Measurements from ENCODE around the gene HOXA13.
A peak's percentile ranks its signal among the peaks of the same experiment; 100 is the strongest.

The HOXA13 gene

GRCh38 chr7:27187475-27188385 is 12.2 kb downstream of the HOXA13 start:
- no peak overlapping the region for H3K27ac ChIP-seq (ENCODE audit: low read length)
- peaks cover 0 to 50% of the 10 kb centered on the region in 2 donors for H3K4me1 ChIP-seq (ENCODE audit: control insufficient read depth in 1 of 2, insufficient read depth in 2 of 2, low read length in 2 of 2)
- no peak overlapping the region for H3K4me3 ChIP-seq (ENCODE audit: low read depth in 1 of 2, low read length in 2 of 2)
- H3K36me3 ChIP-seq (ENCODE audit: control insufficient read depth in 1 of 2, insufficient read depth in 2 of 2, low read length in 2 of 2), result no peaks in the 10 kb centered on the region
- peaks cover 93% of the 10 kb centered on the region for H3K27me3 ChIP-seq (ENCODE audit: low read depth, low read length)
- H3K9me3 ChIP-seq (ENCODE audit: control insufficient read depth in 1 of 2, low read length in 2 of 2), result peaks cover 0 to 8% of the 10 kb centered on the region in 2 donors

- no peaks in the 10 kb centered on the region for H3K36me3 ChIP-seq (ENCODE audit: control insufficient read depth in 1 of 2, insufficient read depth in 2 of 2, low read length in 2 of 2)
- H3K27me3 ChIP-seq (ENCODE audit: low read depth, low read length), result peaks cover 97% of the 10 kb centered on the region
- no peak overlapping the region for H3K27ac ChIP-seq (ENCODE audit: low read length)
- peaks cover 0 to 44% of the 10 kb centered on the region in 2 donors for H3K4me1 ChIP-seq (ENCODE audit: control insufficient read depth in 1 of 2, insufficient read depth in 2 of 2, low read length in 2 of 2)
- no peak overlapping the region for H3K4me3 ChIP-seq (ENCODE audit: low read depth in 1 of 2, low read length in 2 of 2)
- peaks cover 0 to 8% of the 10 kb centered on the region in 2 donors for H3K9me3 ChIP-seq (ENCODE audit: control insufficient read depth in 1 of 2, low read length in 2 of 2)
Observed at GRCh38 chr7:27186668-27187474, 13.0 kb downstream of the HOXA13 start.

- H3K4me3 ChIP-seq (ENCODE audit: low read depth in 1 of 2, low read length in 2 of 2), result no peak overlapping the region
- H3K27ac ChIP-seq (ENCODE audit: low read length), result no peak overlapping the region
- peaks cover 0 to 43% of the 10 kb centered on the region in 2 donors for H3K4me1 ChIP-seq (ENCODE audit: control insufficient read depth in 1 of 2, insufficient read depth in 2 of 2, low read length in 2 of 2)
Observed at GRCh38 chr7:27185854-27186667, 13.8 kb downstream of the HOXA13 start.

GRCh38 chr7:27185013-27185853 is 14.7 kb downstream of the HOXA13 start, which contains the start of gene HOXA11:
HOXA11 (minus strand) TSS chr7:27185232; CDS start chr7:27185144, 88 bp downstream.
- peaks cover 0 to 8% of the 10 kb centered on the region in 2 donors for H3K9me3 ChIP-seq (ENCODE audit: control insufficient read depth in 1 of 2, low read length in 2 of 2)
- no peak within 1 kb of the TSS for H3K27ac ChIP-seq (ENCODE audit: low read length)
- H3K4me3 ChIP-seq (ENCODE audit: low read depth in 1 of 2, low read length in 2 of 2), result peak within 1 kb of the TSS in 1 of 2 donors; percentile 33
- H3K4me1 ChIP-seq (ENCODE audit: control insufficient read depth in 1 of 2, insufficient read depth in 2 of 2, low read length in 2 of 2), result peaks cover 0 to 43% of the 10 kb centered on the region in 2 donors
- H3K27me3 ChIP-seq (ENCODE audit: low read depth, low read length), result peaks cover 94% of the 10 kb centered on the region
- no peaks in the 10 kb centered on the region for H3K36me3 ChIP-seq (ENCODE audit: control insufficient read depth in 1 of 2, insufficient read depth in 2 of 2, low read length in 2 of 2)

More at GRCh38 chr7:27185854-27186667, 13.8 kb downstream of the HOXA13 start:
- H3K36me3 ChIP-seq (ENCODE audit: control insufficient read depth in 1 of 2, insufficient read depth in 2 of 2, low read length in 2 of 2), result no peaks in the 10 kb centered on the region
- H3K9me3 ChIP-seq (ENCODE audit: control insufficient read depth in 1 of 2, low read length in 2 of 2), result peaks cover 0 to 8% of the 10 kb centered on the region in 2 donors
- H3K27me3 ChIP-seq (ENCODE audit: low read depth, low read length), result peaks cover 94% of the 10 kb centered on the region

GRCh38 chr7:27184337-27185012 is 15.4 kb downstream of the HOXA13 start:
- peaks cover 93% of the 10 kb centered on the region for H3K27me3 ChIP-seq (ENCODE audit: low read depth, low read length)
- H3K27ac ChIP-seq (ENCODE audit: low read length), result no peak overlapping the region
- peaks cover 2 to 49% of the 10 kb centered on the region in 2 donors for H3K4me1 ChIP-seq (ENCODE audit: control insufficient read depth in 1 of 2, insufficient read depth in 2 of 2, low read length in 2 of 2)
- peak overlapping the region in 1 of 2 donors; percentile 33 for H3K4me3 ChIP-seq (ENCODE audit: low read depth in 1 of 2, low read length in 2 of 2)
- H3K36me3 ChIP-seq (ENCODE audit: control insufficient read depth in 1 of 2, insufficient read depth in 2 of 2, low read length in 2 of 2), result no peaks in the 10 kb centered on the region
- peaks cover 0 to 8% of the 10 kb centered on the region in 2 donors for H3K9me3 ChIP-seq (ENCODE audit: control insufficient read depth in 1 of 2, low read length in 2 of 2)

GRCh38 chr7:27183682-27184336 is 16.1 kb downstream of the HOXA13 start:
- Histone ChIP-seq H3K27me3 (ENCODE audit: low read depth, low read length) (peaks cover 93% of the 10 kb centered on the region), H3K36me3 (ENCODE audit: control insufficient read depth in 1 of 2, insufficient read depth in 2 of 2, low read length in 2 of 2) (no peaks in the 10 kb centered on the region), H3K4me1 (ENCODE audit: control insufficient read depth in 1 of 2, insufficient read depth in 2 of 2, low read length in 2 of 2) (peaks cover 4 to 49% of the 10 kb centered on the region in 2 donors), H3K27ac (ENCODE audit: low read length) (no peak overlapping the region), H3K4me3 (ENCODE audit: low read depth in 1 of 2, low read length in 2 of 2) (peak overlapping the region in 1 of 2 donors; percentile 33), H3K9me3 (ENCODE audit: control insufficient read depth in 1 of 2, low read length in 2 of 2) (peaks cover 0 to 8% of the 10 kb centered on the region in 2 donors)

- no peak overlapping the region for H3K27ac ChIP-seq (ENCODE audit: low read length)
- peaks cover 4 to 42% of the 10 kb centered on the region in 2 donors for H3K4me1 ChIP-seq (ENCODE audit: control insufficient read depth in 1 of 2, insufficient read depth in 2 of 2, low read length in 2 of 2)
- peaks cover 93% of the 10 kb centered on the region for H3K27me3 ChIP-seq (ENCODE audit: low read depth, low read length)
- no peaks in the 10 kb centered on the region for H3K36me3 ChIP-seq (ENCODE audit: control insufficient read depth in 1 of 2, insufficient read depth in 2 of 2, low read length in 2 of 2)
- H3K4me3 ChIP-seq (ENCODE audit: low read depth in 1 of 2, low read length in 2 of 2), result no peak overlapping the region
- H3K9me3 ChIP-seq (ENCODE audit: control insufficient read depth in 1 of 2, low read length in 2 of 2), result peaks cover 0 to 8% of the 10 kb centered on the region in 2 donors
Observed at GRCh38 chr7:27182861-27183681, 16.8 kb downstream of the HOXA13 start.

GRCh38 chr7:27182285-27182841 is 17.5 kb downstream of the HOXA13 start:
- Histone ChIP-seq H3K27me3 (ENCODE audit: low read depth, low read length) (peaks cover 93% of the 10 kb centered on the region), H3K4me3 (ENCODE audit: low read depth in 1 of 2, low read length in 2 of 2) (no peak overlapping the region), H3K4me1 (ENCODE audit: control insufficient read depth in 1 of 2, insufficient read depth in 2 of 2, low read length in 2 of 2) (peaks cover 4 to 36% of the 10 kb centered on the region in 2 donors), H3K27ac (ENCODE audit: low read length) (no peak overlapping the region), H3K9me3 (ENCODE audit: control insufficient read depth in 1 of 2, low read length in 2 of 2) (peaks cover 0 to 8% of the 10 kb centered on the region in 2 donors), H3K36me3 (ENCODE audit: control insufficient read depth in 1 of 2, insufficient read depth in 2 of 2, low read length in 2 of 2) (no peaks in the 10 kb centered on the region)

All from muscle layer of duodenum (tissue), 2 donors.